C4-2B (cell line): ENCODE results near the gene GFY.
A peak's percentile ranks its signal among the peaks of the same experiment; 100 is the strongest.
"Not testable (repeated sequence)": the region's sequence is repeated elsewhere in the genome, so short reads cannot be mapped to it uniquely, and the experiment has no call there.

ENCODE experiments used
- H3K27ac ChIP-seq: fragments of 450-650 bp; 2 replicates; pipeline ENCODE4 v1.5.1; 2017
- ZFX ChIP-seq: fragments of 450-650 bp; IDR thresholded peaks from 2 replicates; pipeline ENCODE4 v1.6.1; 2017
- TF ChIP-seq, protein P1 (sequence below): fragments of 450-650 bp; conservative IDR thresholded peaks from 2 replicates; pipeline ENCODE4 v1.5.1; 2017; ENCODE audit warnings: mild to moderate bottlenecking

GFY gene

GRCh38 chr19:49470615-49470978 lies 45.4 kb downstream of the GFY start:
- H3K27ac ChIP-seq, result no peak overlapping the region

DNA sequence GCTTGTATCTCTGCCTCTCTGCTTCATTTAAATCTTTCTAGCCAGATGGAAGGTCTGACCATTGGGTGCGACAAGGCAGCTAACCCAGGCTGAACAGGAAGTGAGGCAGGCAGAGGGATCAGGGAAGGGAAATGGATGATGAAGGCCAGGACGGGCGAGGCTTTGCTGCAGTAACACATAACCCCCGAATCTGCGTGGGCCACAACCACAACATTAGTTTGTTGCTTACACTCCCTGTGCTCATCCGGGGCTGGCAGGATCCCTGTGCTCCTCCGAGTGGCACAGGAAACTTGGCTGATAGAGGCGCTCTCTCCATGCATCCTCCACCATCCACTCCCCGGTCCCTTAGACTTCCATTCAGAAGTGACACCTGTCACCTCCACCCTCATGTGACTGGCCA lies 47.7 kb downstream of the GFY start:
- H3K27ac ChIP-seq, result no peak overlapping the region
- TF ChIP-seq ZFX, result no peak
- TF ChIP-seq, protein P1, sequence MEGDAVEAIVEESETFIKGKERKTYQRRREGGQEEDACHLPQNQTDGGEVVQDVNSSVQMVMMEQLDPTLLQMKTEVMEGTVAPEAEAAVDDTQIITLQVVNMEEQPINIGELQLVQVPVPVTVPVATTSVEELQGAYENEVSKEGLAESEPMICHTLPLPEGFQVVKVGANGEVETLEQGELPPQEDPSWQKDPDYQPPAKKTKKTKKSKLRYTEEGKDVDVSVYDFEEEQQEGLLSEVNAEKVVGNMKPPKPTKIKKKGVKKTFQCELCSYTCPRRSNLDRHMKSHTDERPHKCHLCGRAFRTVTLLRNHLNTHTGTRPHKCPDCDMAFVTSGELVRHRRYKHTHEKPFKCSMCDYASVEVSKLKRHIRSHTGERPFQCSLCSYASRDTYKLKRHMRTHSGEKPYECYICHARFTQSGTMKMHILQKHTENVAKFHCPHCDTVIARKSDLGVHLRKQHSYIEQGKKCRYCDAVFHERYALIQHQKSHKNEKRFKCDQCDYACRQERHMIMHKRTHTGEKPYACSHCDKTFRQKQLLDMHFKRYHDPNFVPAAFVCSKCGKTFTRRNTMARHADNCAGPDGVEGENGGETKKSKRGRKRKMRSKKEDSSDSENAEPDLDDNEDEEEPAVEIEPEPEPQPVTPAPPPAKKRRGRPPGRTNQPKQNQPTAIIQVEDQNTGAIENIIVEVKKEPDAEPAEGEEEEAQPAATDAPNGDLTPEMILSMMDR, result no peak

More at GRCh38 chr19:49470615-49470978, 45.4 kb downstream of the GFY start:
- TF ChIP-seq, protein P1, result no peak
- no peak for TF ChIP-seq ZFX

DNA sequence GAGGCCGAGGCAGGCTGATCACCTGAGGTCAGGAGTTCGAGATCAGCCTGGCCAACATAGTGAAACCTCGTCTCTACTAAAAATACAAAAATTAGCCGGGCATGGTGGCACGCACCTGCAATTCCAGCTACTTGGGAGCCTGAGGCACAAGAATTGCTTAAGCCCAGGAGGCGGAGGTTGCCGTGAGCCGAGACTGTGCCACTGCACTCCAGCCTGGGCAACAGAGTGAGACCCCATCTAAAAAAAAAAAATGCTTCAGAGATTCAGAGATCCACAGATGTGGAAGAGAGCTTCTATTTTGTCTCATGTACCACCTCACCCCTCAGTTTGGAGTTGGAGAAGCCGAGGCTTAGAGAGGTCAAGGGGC lies 48.3 kb downstream of the GFY start:
- not testable (repeated sequence) for H3K27ac ChIP-seq

- TF ChIP-seq ZFX, result no peak
- TF ChIP-seq, protein P1, result peak; percentile 99
- H3K27ac ChIP-seq, result no peak within 1 kb of the TSS
Observed at GRCh38 chr19:49473868-49474541, 48.8 kb downstream of the GFY start, which contains the start of gene FLT3LG. FLT3LG (plus strand) TSS chr19:49474215; CDS start chr19:49474640, 425 bp downstream.

DNA sequence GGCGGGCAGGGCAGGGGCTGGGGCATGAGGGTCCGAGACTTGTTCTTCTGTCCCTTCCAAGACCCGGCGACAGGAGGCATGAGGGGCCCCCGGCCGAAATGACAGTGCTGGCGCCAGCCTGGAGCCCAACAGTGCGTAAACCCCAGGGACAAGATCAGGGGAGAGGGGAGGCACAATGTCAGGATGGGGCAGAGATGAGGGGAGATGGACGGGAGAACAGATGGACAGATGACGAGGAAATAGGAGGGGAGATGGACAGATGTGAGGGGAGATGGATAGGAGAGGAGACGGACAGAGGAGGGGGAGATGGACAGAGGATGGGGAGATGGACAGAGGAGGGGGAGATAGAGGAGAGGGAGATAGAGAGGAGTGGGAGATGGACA lies 49.3 kb downstream of the GFY start:
- no peak overlapping the region for H3K27ac ChIP-seq
- TF ChIP-seq, protein P1, result no peak
- no peak for TF ChIP-seq ZFX

- H3K27ac ChIP-seq, result no peak overlapping the region
- TF ChIP-seq ZFX, result no peak
- TF ChIP-seq, protein P1, result no peak
Observed at GRCh38 chr19:49475191-49475917, 50.2 kb downstream of the GFY start.

GRCh38 chr19:49475995-49476880 lies 51.0 kb downstream of the GFY start:
- TF ChIP-seq ZFX, result no peak
- TF ChIP-seq, protein P1, result no peak; the same call in 1 of the 2 replicates
- no peak overlapping the region for H3K27ac ChIP-seq
